CD4-positive, alpha-beta T cell treated with Interleukin-15 for 1 hour (primary cell): Measurements from ENCODE around the gene SPATA7.
"Not testable (repeated sequence)": the region's sequence is repeated elsewhere in the genome, so short reads cannot be mapped to it uniquely, and the experiment has no call there.

ENCODE experiments used
- DNase-seq: peaks from one replicate; pipeline ENCODE4 v3.0.0-alpha.2; 2020

Gene SPATA7, protein sequence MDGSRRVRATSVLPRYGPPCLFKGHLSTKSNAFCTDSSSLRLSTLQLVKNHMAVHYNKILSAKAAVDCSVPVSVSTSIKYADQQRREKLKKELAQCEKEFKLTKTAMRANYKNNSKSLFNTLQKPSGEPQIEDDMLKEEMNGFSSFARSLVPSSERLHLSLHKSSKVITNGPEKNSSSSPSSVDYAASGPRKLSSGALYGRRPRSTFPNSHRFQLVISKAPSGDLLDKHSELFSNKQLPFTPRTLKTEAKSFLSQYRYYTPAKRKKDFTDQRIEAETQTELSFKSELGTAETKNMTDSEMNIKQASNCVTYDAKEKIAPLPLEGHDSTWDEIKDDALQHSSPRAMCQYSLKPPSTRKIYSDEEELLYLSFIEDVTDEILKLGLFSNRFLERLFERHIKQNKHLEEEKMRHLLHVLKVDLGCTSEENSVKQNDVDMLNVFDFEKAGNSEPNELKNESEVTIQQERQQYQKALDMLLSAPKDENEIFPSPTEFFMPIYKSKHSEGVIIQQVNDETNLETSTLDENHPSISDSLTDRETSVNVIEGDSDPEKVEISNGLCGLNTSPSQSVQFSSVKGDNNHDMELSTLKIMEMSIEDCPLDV

DNA sequence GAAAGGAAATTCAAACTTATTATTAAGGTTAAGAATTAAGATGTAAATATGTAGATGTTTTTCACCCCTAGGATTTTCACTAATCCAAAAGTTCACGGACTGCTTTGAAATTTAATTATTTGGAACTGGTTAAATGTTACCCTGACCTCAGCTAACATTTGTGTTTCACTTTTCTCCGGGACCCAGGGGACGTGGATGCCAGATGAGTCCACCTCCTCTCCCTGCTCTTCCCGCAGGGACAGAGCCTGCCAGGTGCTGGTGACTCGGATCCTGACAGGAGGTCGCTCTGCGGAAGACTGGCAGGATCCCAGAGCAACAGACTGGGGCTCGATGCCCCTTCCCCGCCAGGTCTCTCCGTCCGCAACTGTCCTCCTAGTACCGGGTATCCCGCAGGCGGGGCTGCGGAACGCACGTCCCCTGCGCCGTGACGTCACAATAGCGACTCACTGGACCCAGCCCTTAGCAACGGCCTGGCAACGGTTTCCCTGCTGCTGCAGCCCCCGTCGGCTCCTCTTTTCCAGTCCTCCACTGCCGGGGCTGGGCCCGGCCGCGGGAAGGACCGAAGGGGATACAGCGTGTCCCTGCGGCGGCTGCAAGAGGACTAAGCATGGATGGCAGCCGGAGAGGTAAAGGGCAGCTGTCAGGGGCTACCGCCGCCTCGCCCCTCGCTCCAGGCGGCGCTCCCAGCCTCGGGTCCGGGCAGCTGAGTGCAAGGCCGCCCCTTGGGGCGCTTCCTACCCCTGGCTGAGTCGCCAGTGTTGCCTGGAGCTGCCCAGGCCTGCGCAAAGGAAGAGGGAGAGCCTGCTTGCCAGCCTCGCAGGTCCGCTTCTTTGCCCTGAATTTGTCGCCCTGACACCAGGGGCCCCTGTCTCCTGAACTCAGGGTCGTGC lies at the start of gene SPATA7:
SPATA7 (plus strand) TSS at position 446 of the 890 bp plus-strand sequence; CDS start at position 608, 162 bp downstream.
- peak; percentile 83 for DNase-seq

DNA sequence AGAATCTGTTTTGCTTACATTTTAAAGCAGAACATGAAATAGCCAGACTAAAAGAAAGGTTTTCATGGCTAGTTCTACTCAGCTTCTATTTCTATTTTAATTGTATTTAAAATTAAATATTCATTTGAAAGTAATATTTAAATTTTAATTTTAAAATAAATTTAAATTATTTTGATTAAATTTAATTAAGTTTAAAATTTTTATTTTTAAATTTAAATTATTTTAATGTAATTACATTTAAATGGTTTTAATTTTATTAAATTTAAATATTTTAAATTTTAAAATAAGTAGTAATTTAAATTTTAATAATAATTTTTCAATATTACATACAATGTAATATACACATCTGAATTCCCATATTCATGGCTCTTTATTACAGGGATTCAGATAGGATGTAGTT lies 45.1 kb upstream of the SPATA7 start:
- DNase-seq: no peak

DNA sequence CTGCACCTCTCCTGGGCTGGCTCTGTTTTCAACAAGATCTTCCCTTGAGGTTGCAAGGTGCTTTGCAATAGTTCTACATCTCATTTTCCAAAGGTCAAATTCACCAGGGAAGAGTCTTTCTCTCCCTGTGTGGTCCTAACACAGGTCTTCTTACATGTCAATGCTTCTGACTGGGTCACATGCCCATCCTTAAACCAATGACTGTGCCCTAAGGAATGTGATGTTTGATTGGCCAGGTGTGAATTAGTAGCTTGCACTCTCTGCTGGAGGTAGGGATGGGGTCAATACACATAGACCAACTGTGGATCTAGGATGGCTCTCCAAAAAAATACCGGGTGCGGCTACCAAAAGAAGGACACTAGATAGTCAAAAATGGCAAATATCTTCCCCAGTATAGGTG lies 42.5 kb upstream of the SPATA7 start:
- no peak for DNase-seq

DNA sequence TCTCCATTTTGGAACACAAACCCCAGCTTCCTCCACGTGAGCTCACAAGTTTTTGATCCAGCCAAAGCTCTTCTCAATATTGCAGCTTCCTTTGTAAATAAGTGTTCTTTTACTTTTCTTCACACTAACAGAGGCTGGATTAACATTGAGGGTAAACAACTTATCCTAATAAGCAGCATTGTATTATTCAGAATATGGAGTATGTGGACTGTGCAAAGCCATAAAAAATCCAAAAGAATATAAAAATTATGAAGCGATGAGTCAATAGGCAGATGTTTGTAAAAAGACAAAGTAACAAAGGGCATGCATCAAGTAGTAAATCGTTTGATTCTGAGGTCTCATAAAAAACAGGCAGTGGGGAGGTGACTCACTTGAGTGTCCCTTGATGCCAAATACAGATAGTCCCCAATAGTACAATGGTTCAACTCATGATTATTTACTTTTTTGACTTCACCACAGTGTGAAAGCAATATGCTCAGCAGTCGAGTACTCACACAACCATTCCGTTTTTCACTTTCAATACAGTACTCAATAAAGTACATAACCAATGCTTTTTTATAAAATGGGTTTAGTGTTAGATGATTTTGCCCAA lies 39.3 kb upstream of the SPATA7 start:
- DNase-seq: no peak

DNA sequence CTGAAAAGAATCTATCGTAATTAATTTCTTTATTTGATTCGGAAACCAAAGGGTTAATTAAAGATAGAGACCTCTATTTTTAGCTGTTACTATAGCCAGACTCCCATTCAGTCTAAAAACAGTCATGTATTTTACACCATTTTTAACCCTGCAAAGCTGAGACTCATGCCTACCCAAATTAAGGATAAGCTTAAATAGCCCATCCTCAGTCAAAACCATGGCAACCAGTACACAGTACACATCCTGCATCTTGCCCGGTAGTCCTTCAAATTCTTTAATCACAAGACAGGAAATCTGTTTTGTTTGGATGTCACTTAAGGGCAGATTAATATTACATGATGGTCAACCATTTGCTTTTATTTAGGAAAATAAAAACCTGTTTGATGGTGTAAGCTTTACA lies 36.9 kb upstream of the SPATA7 start:
- no peak for DNase-seq

DNA sequence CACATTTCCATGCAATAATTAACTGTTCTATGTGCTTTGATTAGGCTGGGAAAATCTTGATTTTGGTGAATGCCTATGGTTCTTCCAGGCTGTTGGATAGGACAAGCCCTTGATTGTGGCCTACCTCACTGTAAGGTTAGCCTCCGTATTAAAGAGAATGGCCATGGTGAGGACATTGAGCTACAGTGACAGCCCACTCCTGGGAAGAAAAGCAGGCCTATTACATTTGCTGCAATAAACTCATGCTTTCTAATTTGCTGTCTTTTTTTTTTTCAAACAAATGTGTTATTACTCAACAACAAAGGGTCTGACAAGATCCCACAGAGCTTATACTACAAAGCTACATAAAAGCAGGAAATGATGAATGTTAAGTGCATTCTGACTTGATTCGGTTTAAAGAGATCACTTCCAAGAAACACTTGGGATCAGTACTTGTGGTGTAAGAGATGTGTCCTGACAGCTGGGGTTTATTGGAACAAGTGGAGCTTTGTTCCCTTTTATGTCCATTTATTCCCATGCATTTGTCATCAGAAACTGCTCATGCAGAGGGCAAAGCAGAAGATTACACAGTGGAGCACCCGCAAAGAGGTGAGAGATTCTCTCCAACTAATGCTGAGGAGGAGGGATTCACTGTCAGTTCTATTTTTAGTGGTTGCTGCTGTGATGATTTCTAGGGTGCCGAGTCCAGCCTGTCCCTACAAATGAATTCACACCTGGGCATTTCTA lies 33.3 kb upstream of the SPATA7 start:
- no peak for DNase-seq

DNA sequence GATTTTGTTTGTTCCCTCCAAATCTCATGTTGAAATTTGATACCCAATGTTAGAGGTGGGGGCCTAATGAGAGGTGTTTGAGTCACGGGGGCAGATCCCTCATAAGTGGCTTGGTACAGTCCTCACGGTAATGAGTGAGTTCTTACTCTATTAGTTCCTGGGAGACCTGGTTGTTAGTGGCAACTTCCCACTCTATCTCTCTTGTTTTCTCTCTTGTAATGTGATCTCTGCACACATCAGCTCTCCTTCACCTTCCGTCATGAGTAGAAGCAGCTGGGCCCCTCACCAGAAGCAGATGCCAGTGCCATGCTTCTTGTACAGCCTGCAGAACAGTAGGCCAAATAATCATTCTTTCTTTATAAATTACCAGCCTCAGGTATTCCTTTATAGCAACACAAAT lies 32.8 kb upstream of the SPATA7 start:
- no peak for DNase-seq

DNA sequence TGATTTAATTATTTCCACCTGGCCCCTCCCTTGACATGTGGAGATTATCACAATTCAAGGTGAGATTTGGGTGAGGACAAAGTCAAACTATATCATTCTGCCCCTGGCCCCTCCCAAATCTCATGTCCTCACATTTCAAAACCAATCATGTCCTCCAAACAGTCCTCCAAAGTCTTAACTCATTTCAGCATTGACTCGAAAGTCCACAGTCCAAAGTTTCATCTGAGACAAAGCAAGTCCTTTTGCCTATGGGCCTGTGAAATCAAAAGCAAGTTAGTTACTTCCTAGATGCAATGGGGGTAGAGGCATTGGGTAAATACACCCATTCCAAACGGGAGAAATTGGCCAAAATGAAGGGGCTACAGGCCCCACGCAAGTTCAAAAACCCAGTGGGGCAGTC lies 31.1 kb upstream of the SPATA7 start:
- DNase-seq: no peak

DNA sequence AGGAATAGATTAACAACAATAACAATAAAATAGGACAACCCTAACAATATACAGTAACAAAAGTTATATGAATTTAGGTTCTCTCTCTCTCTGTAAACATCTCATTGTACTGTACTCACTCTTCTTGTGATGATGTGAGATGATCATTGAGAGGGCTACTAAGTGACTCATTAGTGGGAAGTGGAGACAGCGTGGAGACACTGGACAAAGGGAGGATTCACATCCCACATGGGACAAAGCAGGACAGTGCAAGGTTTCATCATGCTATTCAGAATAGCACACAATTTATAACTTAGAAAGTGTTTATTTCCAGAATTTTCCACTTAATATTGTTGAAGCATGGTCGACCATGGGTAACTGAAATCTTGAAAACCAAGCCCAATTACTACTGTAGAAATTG lies 26.0 kb upstream of the SPATA7 start:
- DNase-seq: no peak

DNA sequence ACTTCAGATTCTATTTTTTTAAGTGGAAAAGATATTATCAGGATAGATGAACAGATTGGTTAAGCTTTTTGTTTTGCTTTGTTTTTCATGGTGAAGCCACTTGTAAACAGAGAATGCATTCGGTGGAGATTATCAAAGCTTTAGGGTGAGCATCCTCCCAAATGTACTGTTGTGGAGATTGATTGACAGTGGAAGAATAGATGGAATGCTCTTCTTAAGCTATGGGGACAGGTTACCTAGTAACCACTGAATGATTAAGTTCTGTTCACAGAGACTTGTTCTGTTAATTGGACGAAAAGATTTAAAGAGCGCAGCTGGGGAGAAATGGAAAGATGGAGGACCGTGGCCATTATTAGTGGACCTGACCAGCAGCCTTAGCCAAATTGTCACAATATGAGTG lies 21.8 kb upstream of the SPATA7 start:
- no peak for DNase-seq

DNA sequence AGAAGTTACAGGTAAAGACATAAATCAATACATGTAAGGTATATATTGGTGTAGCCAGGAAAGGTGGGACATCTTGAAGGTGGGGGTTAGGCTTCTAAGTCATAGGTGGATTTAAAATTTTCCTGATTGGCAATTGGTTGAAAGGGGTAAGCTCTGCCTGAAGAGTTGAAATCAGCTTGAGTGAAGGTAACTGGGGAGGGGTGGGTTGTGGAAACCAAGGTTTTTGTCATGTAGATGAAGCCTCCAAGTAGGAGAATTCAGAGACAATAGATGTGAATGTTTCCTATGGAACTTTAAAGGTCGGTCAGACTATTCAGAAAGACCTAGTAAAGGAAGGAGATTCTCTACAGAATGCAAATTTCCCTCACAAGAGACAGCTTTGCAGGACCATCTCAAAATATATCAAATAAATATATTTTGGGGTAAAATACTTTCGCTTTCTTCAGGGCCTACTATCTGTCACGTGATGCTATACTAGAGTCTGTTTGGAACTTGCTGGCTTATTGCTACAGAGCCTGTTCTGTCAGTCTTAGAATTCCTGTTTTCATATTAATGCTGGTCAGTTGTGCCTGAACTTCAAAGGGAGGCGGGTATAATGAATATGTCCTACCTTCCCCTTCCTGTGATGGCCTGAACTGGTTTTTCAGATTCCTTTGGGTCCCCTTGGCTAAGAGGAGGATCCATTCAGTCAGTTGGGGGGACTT lies 20.6 kb upstream of the SPATA7 start:
- no peak for DNase-seq

DNA sequence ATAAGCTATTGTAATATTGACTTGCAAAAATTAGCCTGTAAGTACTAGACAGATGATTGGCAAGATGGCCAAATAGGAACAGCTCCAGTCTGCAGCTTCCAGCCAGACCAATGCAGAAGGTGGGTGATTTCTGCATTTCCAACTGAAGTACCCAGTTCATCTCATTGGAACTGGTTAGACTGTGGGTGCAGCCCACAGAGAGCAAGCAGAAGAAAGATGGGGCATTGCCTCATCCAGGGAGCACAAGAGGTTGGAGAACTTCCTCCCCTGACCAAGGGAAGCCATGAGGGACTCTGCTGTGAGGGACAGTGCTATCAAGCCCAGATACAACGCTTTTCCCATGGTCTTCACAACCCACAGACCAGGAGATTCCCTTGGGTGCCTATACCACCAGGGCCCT lies 16.0 kb upstream of the SPATA7 start:
- no peak for DNase-seq

DNA sequence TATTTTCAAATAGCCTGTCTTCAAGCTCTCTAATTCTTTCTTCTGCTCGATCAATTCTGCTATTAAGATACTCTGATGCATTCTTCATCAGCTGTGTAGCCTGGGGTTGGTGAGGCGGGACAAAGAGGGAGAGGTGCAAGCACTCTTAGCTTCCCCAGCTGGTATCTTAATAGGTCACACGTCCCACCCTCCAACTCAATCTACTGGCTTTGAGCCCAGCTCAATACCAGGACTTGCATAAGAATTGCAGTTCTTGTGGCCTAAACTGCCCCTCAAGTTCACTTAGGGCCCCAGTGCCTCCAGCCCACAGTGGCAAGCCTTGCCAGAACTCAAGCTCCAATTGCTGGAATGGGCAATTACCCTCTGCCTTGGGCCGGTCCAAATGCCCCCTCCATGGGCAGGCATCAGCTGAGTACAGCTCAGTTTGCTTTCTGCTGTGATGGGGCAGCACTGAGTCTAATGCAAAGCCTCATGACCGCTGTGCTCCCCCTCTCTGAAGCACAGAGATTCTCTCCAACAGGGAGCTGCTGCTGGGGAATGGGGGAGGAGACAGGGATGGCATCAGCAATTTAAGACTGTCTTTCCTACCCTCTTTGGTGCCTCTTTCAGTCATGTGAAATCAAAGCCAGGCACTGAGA lies 5.6 kb upstream of the SPATA7 start:
- no peak for DNase-seq

DNA sequence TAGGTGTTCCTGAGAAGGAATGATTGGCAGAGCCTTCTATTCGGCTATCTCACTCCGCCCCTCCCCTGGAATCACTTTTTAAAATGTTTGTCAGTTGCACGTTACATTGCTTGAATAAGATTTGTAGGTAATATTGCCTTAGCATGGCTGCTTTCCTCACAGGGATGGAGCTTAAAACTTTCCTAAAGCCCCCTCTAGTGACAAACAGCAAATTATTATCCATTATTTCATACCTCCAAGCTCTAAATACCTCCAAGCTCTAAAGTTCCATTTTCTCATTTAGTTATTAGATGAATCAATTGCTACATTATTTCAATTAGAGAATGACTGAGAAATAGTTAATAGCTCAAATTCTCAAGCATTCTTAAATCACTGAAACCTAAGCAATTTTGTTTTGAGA lies 5.1 kb upstream of the SPATA7 start:
- no peak for DNase-seq

DNA sequence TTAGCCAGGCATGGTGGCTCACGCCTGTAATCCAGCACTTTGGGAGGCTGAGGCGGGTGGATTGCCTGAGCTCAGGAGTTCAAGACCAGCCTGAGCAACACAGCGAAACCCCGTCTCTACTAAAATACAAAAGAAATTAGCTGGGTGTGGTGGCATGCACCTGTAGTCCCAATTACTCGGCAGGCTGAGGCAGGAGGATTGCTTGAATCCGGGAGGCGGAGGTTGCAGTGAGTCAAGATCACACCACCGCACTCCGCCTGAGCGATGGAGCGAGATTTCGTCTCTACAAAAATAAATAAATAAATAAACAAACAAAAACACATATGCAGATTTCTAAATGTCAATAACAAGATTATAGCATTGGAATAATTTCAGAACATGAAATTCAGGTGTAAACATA lies 3.8 kb upstream of the SPATA7 start:
- DNase-seq: not testable (repeated sequence)

DNA sequence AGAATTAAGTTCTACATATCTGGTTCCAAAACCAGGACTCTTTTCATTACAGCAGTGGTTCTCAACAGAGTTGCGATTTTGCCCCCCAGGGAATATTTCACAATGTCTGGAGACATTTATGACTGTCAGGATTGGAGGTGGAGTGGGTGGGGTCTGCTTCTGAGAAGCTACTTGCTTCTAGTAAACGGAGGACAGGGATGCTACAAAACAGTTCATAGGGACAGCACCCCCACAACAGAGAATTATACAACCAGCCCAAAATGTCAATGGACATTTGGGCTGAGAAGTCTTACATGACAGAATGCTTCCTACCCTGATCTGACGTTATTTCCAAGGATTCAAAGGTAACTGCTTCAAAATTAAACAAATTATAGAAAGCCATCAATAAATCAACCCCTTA lies 739 bp upstream of the SPATA7 start:
- no peak for DNase-seq

DNA sequence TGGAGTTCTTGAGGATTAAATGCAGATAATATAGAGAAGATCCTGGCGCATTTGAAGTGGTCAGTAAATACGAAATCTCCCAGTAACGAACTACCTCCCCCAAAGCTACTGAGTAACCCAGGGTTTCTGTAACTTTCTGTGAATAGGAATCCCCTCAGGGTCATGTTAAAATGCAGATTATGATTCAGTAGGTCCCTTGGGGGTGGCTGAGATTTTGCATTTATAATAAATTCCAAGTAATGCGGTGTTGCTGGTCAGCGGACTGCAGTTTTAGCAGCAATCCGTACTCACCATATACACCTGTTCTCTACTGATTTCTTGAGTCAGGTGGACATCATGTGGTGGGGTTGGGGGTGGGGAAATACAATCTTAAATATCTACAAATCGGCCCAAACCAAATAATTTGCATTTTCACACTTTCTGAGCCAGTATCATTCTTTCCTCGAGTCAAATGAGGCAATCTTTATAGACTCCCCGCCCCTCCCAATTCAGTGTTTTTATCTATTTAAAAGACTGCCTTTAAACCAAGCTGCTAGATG lies 868 bp downstream of the SPATA7 start:
- no peak for DNase-seq

DNA sequence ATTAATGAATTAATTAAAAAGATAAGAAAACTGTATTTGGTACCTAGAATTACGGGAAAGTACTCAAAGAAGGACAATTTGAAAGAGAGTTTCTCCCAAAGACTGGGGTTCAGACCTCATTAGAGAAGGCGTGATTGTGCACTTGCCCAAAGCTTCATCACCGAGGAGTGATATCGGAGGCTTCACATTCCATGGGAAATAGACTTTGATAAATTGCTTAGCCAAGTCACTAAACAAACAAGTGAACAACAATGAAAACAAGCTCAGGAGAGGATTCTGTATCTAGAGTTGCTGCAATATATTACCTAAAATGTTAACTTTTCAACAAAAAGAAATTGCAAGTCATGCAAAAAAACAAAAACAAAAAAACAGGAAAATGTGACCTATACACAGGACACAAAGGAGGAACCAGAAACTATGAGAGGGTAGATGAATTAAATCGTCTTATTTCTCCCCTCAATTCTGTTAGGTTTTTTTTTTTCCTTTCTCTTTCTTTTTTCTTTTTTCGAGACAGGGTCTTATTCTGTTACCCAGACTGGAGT lies 3.4 kb downstream of the SPATA7 start:
- DNase-seq: no peak

DNA sequence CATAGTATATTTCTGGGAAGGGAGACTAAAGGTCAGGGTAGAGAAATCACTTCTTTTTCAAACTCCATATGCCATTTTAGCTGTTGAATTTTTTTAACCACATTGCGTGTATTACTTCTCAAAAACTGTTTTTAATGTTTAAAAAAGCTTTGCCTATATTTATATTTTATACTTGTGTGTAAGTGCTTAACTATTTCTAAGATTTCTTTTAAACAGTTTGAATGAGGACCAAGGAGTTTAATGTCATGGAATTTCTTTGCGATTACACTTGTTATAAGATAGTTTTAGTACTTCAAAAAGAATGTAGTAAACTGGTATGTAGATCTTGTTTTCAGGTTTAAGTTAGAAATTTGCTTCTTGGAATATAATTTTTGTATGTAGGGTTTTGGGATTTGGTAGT lies 7.2 kb downstream of the SPATA7 start:
- DNase-seq: no peak

DNA sequence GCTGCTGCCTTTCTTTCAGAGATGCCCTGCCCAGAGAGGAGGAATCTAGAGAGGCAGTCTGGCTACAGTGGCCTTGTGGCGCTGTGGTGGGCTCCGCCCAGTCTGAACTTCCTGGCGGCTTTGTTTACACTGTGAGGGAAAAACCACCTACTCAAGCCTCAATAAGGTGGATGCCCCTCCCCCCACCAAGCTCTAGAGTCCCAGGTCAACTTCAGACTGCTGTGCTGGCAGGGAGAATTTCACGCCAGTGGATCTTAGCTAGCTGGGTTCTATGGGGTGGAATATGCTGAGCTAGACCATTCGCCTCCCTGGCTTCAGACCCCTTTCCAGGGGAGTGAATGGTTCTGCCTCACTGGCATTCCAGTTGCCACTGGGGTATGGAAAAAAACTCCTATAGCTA lies 25.6 kb downstream of the SPATA7 start:
- no peak for DNase-seq

DNA sequence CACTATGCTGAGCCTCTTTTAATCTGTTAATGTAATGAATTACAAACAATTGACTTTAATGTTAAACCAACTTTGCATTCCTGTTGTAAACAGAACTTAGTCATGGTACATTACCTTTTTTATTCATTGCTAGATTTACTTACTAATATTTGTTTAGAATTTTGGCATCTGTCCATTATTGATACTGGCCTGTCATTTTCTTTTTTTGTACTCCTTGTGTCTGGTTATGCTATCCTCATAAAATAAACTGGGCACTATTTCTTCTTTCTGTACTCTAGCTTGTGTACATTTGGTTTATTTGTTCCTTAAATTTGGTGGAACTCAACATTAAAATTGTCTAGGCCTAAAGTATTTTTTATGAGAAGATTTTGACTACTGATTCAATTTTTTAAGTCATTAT lies 32.1 kb downstream of the SPATA7 start:
- no peak for DNase-seq
